ENCODE measurements around the gene CBLC.
A peak's percentile ranks its signal among the peaks of the same experiment; 100 is the strongest.
"Not testable (repeated sequence)": the region's sequence is repeated elsewhere in the genome, so short reads cannot be mapped to it uniquely, and the experiment has no call there.

CBLC gene

GRCh38 chr19:44822177-44822576 lies 44.5 kb downstream of the CBLC start:
- no peak for DNase-seq

GRCh38 chr19:44822670-44823372 lies 45.1 kb downstream of the CBLC start:
- DNase-seq: no peak

- DNase-seq: peak; percentile 40
Observed at GRCh38 chr19:44823373-44823698, 45.6 kb downstream of the CBLC start.

- DNase-seq: peak; percentile 71
Observed at GRCh38 chr19:44824761-44825160, 47.1 kb downstream of the CBLC start.

- DNase-seq: not testable (repeated sequence)
Observed at GRCh38 chr19:44832875-44833274, 55.2 kb downstream of the CBLC start.

GRCh38 chr19:44834399-44834798 lies 56.7 kb downstream of the CBLC start:
- not testable (repeated sequence) for DNase-seq

- no peak for DNase-seq
Observed at GRCh38 chr19:44839276-44839675, 61.6 kb downstream of the CBLC start.

- DNase-seq: no peak
Observed at GRCh38 chr19:44840811-44841210, 63.1 kb downstream of the CBLC start.

- DNase-seq: no peak
Observed at GRCh38 chr19:44841231-44841630, 63.5 kb downstream of the CBLC start.

GRCh38 chr19:44845286-44845611 lies 67.6 kb downstream of the CBLC start:
- no peak for DNase-seq

- DNase-seq: peak; percentile 97
Observed at GRCh38 chr19:44845612-44846454, 68.1 kb downstream of the CBLC start, which contains the start of gene NECTIN2. NECTIN2 (plus strand) TSS chr19:44846297; CDS start chr19:44846526, 229 bp downstream.

GRCh38 chr19:44846455-44847143 lies 68.9 kb downstream of the CBLC start:
- DNase-seq: no peak

GRCh38 chr19:44847144-44848035 lies 69.7 kb downstream of the CBLC start:
- peak; percentile 81 for DNase-seq

GRCh38 chr19:44848036-44848811 lies 70.5 kb downstream of the CBLC start:
- no peak for DNase-seq

GRCh38 chr19:44848812-44849447 lies 71.2 kb downstream of the CBLC start:
- DNase-seq: no peak

Measured in NCI-H510A treated with DMSO at 0.1 percent for 48 hours (cell line).